Heart right ventricle (tissue), 16 donors: ENCODE measurements around the gene CCDC51. TPM values are rescaled to one million over a fixed set of nuclear protein-coding genes. Genes with fewer than 3 reads are reported as not detected.
"Not testable (repeated sequence)": the region's sequence is repeated elsewhere in the genome, so short reads cannot be mapped to it uniquely, and the experiment has no call there.

Source experiments
- ATAC-seq, 8 donors: fragments of 200-7000 bp; cut with Tn5 transposase; one replicate each; pipeline ENCODE4 v1.9.1; 2020; ENCODE audit warnings: mild to moderate bottlenecking in 8 of 8, moderate library complexity in 8 of 8, moderate number of reproducible peaks in 1 of 8
- DNase-seq, 2 donors: peaks; one replicate each; pipeline ENCODE4 v3.0.0-alpha.2; 2020
- H3K27ac ChIP-seq, 10 donors: fragments of 200-600 bp; sonication (generic) in 2 of 10; one replicate each; pipeline versions ENCODE4 v1.5.0 to v1.8.0; 2020 to 2022; ENCODE audit warnings: mild to moderate bottlenecking in 3 of 10
- H3K27me3 ChIP-seq, 7 donors: fragments of 200-600 bp; one replicate each; pipeline ENCODE4 v1.8.0; 2021 to 2022; ENCODE audit warnings: mild to moderate bottlenecking in 2 of 7
- H3K36me3 ChIP-seq, 9 donors: fragments of 200-600 bp; sonication (generic) in 1 of 9; one replicate each; pipeline versions ENCODE4 v1.5.0 to v1.8.0; 2020 to 2022; ENCODE audit warnings: mild to moderate bottlenecking in 2 of 9
- H3K4me1 ChIP-seq, 9 donors: fragments of 200-600 bp; sonication (generic) in 1 of 9; one replicate each; pipeline versions ENCODE4 v1.5.0 to v1.8.0; 2020 to 2022; ENCODE audit warnings: mild to moderate bottlenecking in 4 of 9
- H3K4me3 ChIP-seq, 10 donors: fragments of 200-600 bp; sonication (generic) in 2 of 10; one replicate each; pipeline versions ENCODE4 v1.5.0 to v1.8.0; 2020 to 2022; ENCODE audit warnings: mild to moderate bottlenecking in 7 of 10, moderate library complexity in 2 of 10
- H3K9me3 ChIP-seq, 11 donors: fragments of 200-600 bp in 10 of 11; sonication (generic) in 2 of 11; one replicate each; pipeline versions ENCODE4 v1.5.0 to v1.8.0; 2013 to 2022; ENCODE audit warnings: mild to moderate bottlenecking in 2 of 11, control low read depth in 1 of 11, moderate library complexity in 1 of 11
- WGBS, 2 donors: extraction: QIAGEN DNeasy Blood & Tissue Kit; methylation state at CpG; one replicate each; pipeline ENCODE4 v1.1.7; 2013; ENCODE audit warnings: inconsistent platforms in 1 of 2; 5-methylcytosine and 5-hydroxymethylcytosine counted together
- intact Hi-C, 10 donors: fragments of 100-400 bp; cut with DNase I; formaldehyde crosslinking; loops; one replicate each; pipeline versions ENCODE4 v1.11.1 to v1.14.2; 2022
- polyA plus RNA-seq, 2 donors: library from polyadenylated mRNA; stranded (reverse); fragments of 200-250 nt; gene quantifications; one replicate each; pipeline ENCODE4 v1.2.3, GENCODE V29; 2013
- total RNA-seq, 10 donors: library from RNA; stranded (reverse); fragmentation: NEBNext Ultra II Directional in 3 of 10; extraction: Animal tissue kit (Norgen Biotek cat#: 25700) in 3 of 10; gene quantifications; one replicate each; pipeline versions ENCODE4 v1.2.1 to v1.2.4, GENCODE V29; 2021 to 2023
- TF ChIP-seq, protein P1 (sequence below), 9 donors: fragments of 200-600 bp; sonication (generic) in 2 of 9; IDR thresholded peaks; one replicate each; pipeline versions ENCODE4 v1.5.0 to v1.8.0; 2021 to 2022; ENCODE audit warnings: antibody characterized with exemption in 9 of 9, mild to moderate bottlenecking in 5 of 9, moderate library complexity in 1 of 9
- donor health status: Arrhythmogenic right ventricular cardiomyopathy.
- donor health status: ischemic (EF 13 %, LVEDD 7.1; RV severe dilation, severe dysfunction).
- donor health status: healthy with polysubstance abuse.
- donor health status: DM: no; HTN: yes; CAD: no.
- donor health status: DM: no; HTN: no; CAD: no.
- donor health status: ischemic (EF 25% LVEDD 6.9; RV normal size, moderate dysfunction).
- donor health status: ischemic (EF 25% LVEDD 5.7; RV mildly dilated, moderate dysfunction).
- donor health status: healthy.
- donor health status: DM: yes; HTN: yes; CAD: no.
- donor health status: Ischemic cardiomyopathy.
- donor health status: ischemic (EF 35%, LVEDD 5.7; RV mildly dilated, moderate dysfunction).
- donor health status: nonischemic (EF 11% LVEDD 7.7; RV severe dilation, severe dysfunction).
- donor health status: DM: yes; HTN: yes; CAD: no.
- donor health status: PGD.
- donor health status: ischemic (EF 29% LVEDD 5.4; RV normal size, mild dysfunction).
- donor health status: nonischemic (EF 23%, LVEDD 6.1; RV moderate dilation, normal function).

CCDC51 gene
- total and polyA plus RNA-seq, 12 donors: 4.7 to 14.3 (median 11.5) TPM

- DNase-seq (no peak), ATAC-seq (no peak)
- TF ChIP-seq, protein P1, sequence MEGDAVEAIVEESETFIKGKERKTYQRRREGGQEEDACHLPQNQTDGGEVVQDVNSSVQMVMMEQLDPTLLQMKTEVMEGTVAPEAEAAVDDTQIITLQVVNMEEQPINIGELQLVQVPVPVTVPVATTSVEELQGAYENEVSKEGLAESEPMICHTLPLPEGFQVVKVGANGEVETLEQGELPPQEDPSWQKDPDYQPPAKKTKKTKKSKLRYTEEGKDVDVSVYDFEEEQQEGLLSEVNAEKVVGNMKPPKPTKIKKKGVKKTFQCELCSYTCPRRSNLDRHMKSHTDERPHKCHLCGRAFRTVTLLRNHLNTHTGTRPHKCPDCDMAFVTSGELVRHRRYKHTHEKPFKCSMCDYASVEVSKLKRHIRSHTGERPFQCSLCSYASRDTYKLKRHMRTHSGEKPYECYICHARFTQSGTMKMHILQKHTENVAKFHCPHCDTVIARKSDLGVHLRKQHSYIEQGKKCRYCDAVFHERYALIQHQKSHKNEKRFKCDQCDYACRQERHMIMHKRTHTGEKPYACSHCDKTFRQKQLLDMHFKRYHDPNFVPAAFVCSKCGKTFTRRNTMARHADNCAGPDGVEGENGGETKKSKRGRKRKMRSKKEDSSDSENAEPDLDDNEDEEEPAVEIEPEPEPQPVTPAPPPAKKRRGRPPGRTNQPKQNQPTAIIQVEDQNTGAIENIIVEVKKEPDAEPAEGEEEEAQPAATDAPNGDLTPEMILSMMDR (IDR thresholded peaks at IDR 0.05): no peak
- H3K4me1 ChIP-seq: peaks cover 19 to 44% (median 37%) of the 10 kb centered on the region in 9 donors
- no peaks in the 10 kb centered on the region for H3K9me3 ChIP-seq
- no peak overlapping the region for H3K4me3 ChIP-seq
- intact Hi-C loops: loop anchor here in 7 of 10 donors (2.0 to 10.0 kb wide), 7 partner anchors 41 to 221 kb away; partner anchors contain the start of genes NCKIPSD (in 1 of the 7), SHISA5 (in 1 of the 7) and SLC26A6 (in 1 of the 7)
- H3K36me3 ChIP-seq: peaks cover 0 to 70% (median 18%) of the 10 kb centered on the region in 9 donors
- peak overlapping the region in 2 of 10 donors; percentile 96 for H3K27ac ChIP-seq
- WGBS, 2 donors: 82 to 95% methylated on average over 9 of the region's 9 CpGs
- no peaks in the 10 kb centered on the region for H3K27me3 ChIP-seq
Observed at GRCh38 chr3:48463703-48464102, 23.8 kb upstream of the CCDC51 start.

GRCh38 chr3:48461767-48462166 is 21.8 kb upstream of the CCDC51 start:
- 91 to 93% methylated on average over 7 of the region's 7 CpGs for WGBS, 2 donors
- intact Hi-C loops: loop anchor here in 4 of 10 donors (5.0 to 10.0 kb wide), 4 partner anchors 46 to 223 kb away; partner anchors contain the start of genes NCKIPSD (in 1 of the 4) and SLC26A6 (in 1 of the 4)
- not testable (repeated sequence) for ATAC-seq, DNase-seq, H3K4me3 ChIP-seq, H3K27me3 ChIP-seq, H3K9me3 ChIP-seq, H3K27ac ChIP-seq
- H3K4me1 ChIP-seq: peaks cover 7 to 25% (median 17%) of the 10 kb centered on the region in 9 donors
- peaks cover 0 to 70% (median 25%) of the 10 kb centered on the region in 9 donors for H3K36me3 ChIP-seq

GRCh38 chr3:48460517-48460902 is 20.6 kb upstream of the CCDC51 start:
- no peak overlapping the region for H3K4me3 ChIP-seq
- H3K4me1 ChIP-seq: peaks cover 2 to 12% (median 10%) of the 10 kb centered on the region in 9 donors
- peaks cover 0 to 81% (median 25%) of the 10 kb centered on the region in 9 donors for H3K36me3 ChIP-seq
- intact Hi-C loops: loop anchor here in 4 of 10 donors (5.0 to 10.0 kb wide), 4 partner anchors 47 to 224 kb away; partner anchors contain the start of genes NCKIPSD (in 1 of the 4) and SLC26A6 (in 1 of the 4)
- TF ChIP-seq, protein P1 (IDR thresholded peaks at IDR 0.05): no peak
- no peaks in the 10 kb centered on the region for H3K9me3 ChIP-seq
- 89 to 93% methylated on average over 3 of the region's 3 CpGs for WGBS, 2 donors
- H3K27me3 ChIP-seq: no peaks in the 10 kb centered on the region
- ATAC-seq (no peak), DNase-seq (no peak)
- H3K27ac ChIP-seq: no peak overlapping the region

DNA sequence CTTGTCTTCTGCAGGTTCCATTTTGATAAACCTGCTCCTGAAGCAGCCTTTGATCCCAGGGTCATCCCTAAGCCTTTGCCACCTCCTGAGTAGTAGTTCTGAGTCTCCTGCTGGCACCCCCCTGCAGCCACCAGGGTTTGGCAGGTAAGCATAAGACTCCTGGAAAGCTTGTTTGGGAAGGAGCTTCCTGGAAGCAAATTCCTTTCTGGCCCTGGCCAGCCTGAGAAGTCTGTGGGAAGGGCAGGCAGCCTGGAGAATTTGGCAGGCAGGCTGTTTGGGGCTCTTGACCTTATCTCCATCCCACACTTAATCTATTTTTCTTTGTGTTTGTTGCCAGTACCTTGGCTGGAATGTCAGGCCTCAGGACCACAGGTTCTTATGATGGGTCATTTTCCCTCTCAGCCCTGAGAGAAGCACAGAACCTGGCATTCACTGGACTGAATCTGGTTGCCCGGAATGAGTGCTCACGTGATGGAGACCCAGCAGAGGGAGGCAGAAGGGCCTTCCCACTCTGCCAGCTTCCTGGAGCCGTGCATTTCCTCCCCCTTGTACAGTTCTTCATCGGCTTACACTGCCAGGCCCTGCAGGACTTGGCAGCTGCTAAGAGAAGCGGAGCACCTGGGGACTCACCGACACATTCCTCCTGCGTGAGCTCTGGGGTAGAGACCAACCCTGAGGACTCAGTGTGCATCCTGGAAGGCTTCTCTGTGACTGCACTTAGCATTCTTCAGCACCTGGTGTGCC is 20.0 kb upstream of the CCDC51 start:
- TF ChIP-seq, protein P1 (IDR thresholded peaks at IDR 0.05): no peak
- peaks cover 2 to 7% (median 5%) of the 10 kb centered on the region in 9 donors for H3K4me1 ChIP-seq
- DNase-seq (no peak), ATAC-seq (no peak)
- WGBS, 2 donors: 67 to 73% methylated on average over 7 of the region's 7 CpGs
- no peaks in the 10 kb centered on the region for H3K27me3 ChIP-seq
- H3K36me3 ChIP-seq: peaks cover 0 to 86% (median 28%) of the 10 kb centered on the region in 9 donors
- no peak overlapping the region for H3K4me3 ChIP-seq
- intact Hi-C loops: loop anchor here in 5 of 10 donors (5.0 to 10.0 kb wide), 5 partner anchors 47 to 225 kb away; partner anchors contain the start of genes NCKIPSD (in 1 of the 5) and SLC26A6 (in 1 of the 5)
- H3K9me3 ChIP-seq: no peaks in the 10 kb centered on the region
- H3K27ac ChIP-seq: no peak overlapping the region
